Prostate gland (tissue), 2 donors: ENCODE results near the gene RPS15.

Experiments
- CTCF ChIP-seq, 4 experiments: fragments of 200-600 bp in 2 of 4; fragments of 450-650 bp in 2 of 4; sonication (generic) in 2 of 4; IDR thresholded peaks; 1 replicate in 3 of 4; 2 replicates in 1 of 4; pipeline ENCODE4 v1.5.1; 2016 to 2019; ENCODE audit warnings: antibody characterized with exemption in 4 of 4, mild to moderate bottlenecking in 2 of 4, moderate library complexity in 2 of 4
- POLR2A ChIP-seq: fragments of 450-650 bp; IDR thresholded peaks from one replicate; pipeline ENCODE4 v1.6.1; 2016; ENCODE audit warnings: antibody characterized with exemption, mild to moderate bottlenecking
- POLR2AphosphoS5 ChIP-seq: sonication (generic); formaldehyde crosslinking; IDR thresholded peaks from one replicate; pipeline ENCODE4 v1.6.1; 2017; ENCODE audit warnings: antibody characterized with exemption

- TF ChIP-seq CTCF (IDR thresholded peaks at IDR 0.05): no peak
- no peak for TF ChIP-seq POLR2AphosphoS5
- TF ChIP-seq POLR2A: no peak
These were observed 3.6 kb upstream of the RPS15 start for GRCh38 chr19:1434577-1435060.
